ENCODE data around the gene SAXO1. TPM values are rescaled to one million over a fixed set of nuclear protein-coding genes. Genes with fewer than 3 reads are reported as not detected.

The SAXO1 gene
- total and polyA plus RNA-seq, 12 donors = under 0.01 to 0.94 (median 0.23) TPM; not detected in 4

DNA sequence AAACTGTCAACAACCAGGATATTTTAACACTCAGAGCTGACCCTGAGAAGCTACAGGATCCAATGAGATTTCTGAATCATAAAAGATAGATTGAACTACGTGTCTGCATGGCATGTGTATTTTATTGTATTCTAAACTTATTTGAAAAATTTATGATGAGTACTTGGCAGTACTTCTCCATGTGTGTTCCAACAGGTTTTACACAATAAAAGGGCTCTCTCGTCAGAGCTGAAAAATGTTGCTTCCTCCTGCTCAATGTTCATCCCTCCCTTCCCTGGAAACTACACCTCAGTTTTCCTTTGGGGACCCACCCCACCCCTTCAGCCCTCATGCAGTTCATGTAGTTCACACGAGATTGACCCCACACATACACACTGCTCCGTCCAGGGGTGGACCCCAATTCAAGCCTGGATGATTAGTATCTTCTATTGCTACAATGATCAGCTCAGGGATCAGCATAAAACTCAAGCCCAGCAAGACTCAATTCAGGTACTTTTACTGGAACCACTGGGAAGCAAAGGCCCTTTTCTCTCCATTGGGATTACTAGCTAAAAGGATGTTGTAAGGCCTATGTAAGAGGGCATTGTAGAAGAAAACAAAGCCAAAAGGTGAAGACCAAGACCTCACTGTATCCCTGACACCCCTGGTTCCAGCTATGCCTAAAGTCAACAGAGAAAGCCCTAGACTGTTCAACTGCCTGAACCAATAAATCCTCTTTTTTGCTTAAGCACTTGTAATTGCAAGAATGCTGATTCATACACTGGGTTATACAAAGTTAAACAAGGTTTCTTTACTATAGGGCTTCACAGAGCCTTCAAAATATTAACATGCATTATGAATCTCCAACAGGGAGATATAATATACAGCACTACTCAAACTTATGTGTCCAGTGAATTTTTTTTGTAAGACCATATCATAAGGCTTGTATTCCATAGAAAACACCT, 112.6 kb downstream of the SAXO1 start:
- intact Hi-C loops (cut with DNase I) = no loop called here
- DNase-seq = no peak
- Histone ChIP-seq H3K4me1 (replicated peaks in 1 of 2) (no peaks in the 10 kb centered on the region), H3K27me3 (no peaks in the 10 kb centered on the region), H3K27ac (no peak overlapping the region), H3K9me3 (replicated peaks in 1 of 3) (no peaks in the 10 kb centered on the region), H3K36me3 (replicated peaks in 1 of 2) (no peaks in the 10 kb centered on the region), H3K4me3 (no peak overlapping the region)
- TF ChIP-seq, protein P1, sequence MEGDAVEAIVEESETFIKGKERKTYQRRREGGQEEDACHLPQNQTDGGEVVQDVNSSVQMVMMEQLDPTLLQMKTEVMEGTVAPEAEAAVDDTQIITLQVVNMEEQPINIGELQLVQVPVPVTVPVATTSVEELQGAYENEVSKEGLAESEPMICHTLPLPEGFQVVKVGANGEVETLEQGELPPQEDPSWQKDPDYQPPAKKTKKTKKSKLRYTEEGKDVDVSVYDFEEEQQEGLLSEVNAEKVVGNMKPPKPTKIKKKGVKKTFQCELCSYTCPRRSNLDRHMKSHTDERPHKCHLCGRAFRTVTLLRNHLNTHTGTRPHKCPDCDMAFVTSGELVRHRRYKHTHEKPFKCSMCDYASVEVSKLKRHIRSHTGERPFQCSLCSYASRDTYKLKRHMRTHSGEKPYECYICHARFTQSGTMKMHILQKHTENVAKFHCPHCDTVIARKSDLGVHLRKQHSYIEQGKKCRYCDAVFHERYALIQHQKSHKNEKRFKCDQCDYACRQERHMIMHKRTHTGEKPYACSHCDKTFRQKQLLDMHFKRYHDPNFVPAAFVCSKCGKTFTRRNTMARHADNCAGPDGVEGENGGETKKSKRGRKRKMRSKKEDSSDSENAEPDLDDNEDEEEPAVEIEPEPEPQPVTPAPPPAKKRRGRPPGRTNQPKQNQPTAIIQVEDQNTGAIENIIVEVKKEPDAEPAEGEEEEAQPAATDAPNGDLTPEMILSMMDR (IDR thresholded peaks at IDR 0.05) = no peak
- TF ChIP-seq POLR2A (IDR thresholded peaks at IDR 0.05) = no peak
- 51 to 65% (median 60%) methylated on average over 4 of the region's 4 CpGs for whole genome bisulfite sequencing, 4 donors

GRCh38 chr9:18911714-18912342, 121.2 kb downstream of the SAXO1 start:
- Histone ChIP-seq H3K27ac (no peak overlapping the region), H3K4me1 (replicated peaks in 1 of 2) (no peaks in the 10 kb centered on the region), H3K36me3 (replicated peaks in 1 of 2) (no peaks in the 10 kb centered on the region), H3K4me3 (no peak overlapping the region), H3K27me3 (no peaks in the 10 kb centered on the region), H3K9me3 (replicated peaks in 1 of 3) (no peaks in the 10 kb centered on the region)
- WGBS, 4 donors = 92 to 96% (median 95%) methylated on average over 7 to 9 of the region's 9 CpGs
- no peak for DNase-seq
- TF ChIP-seq, protein P1 (IDR thresholded peaks at IDR 0.05) = no peak
- no peak for TF ChIP-seq POLR2A (IDR thresholded peaks at IDR 0.05)
- intact Hi-C loops (cut with DNase I) = no loop called here

- no peak for TF ChIP-seq POLR2A (IDR thresholded peaks at IDR 0.05)
- TF ChIP-seq, protein P1 (IDR thresholded peaks at IDR 0.05) = no peak
- Histone ChIP-seq H3K4me1 (replicated peaks in 1 of 2) (no peaks in the 10 kb centered on the region), H3K9me3 (replicated peaks in 1 of 3) (no peaks in the 10 kb centered on the region), H3K4me3 (no peak overlapping the region), H3K27me3 (no peaks in the 10 kb centered on the region), H3K36me3 (replicated peaks in 1 of 2) (no peaks in the 10 kb centered on the region), H3K27ac (no peak overlapping the region)
- intact Hi-C loops (cut with DNase I) = no loop called here
- DNase-seq = no peak
- 63 to 82% (median 69%) methylated on average over 6 of the region's 6 CpGs for WGBS, 4 donors
These were observed 122.1 kb downstream of the SAXO1 start for GRCh38 chr9:18910916-18911315.

DNA sequence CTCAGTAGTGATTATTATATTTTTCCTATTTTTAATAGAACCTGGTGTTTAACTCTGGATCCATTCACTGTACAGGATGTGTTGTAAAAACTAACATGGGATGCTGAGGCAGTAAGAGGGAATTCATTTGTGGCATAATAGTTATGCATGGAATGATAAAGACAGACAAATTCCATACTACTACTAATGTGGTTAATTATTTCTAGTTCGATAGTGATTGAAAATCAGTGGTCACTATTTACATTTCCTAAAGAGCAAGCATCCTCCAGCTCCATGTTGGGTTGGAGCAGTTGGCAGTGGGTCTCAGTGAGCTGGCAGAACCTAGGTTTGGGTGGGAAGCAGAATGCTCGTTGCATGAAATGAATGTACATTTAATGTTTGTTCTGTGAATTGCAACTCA, 122.6 kb downstream of the SAXO1 start:
- TF ChIP-seq POLR2A (IDR thresholded peaks at IDR 0.05) = no peak
- TF ChIP-seq, protein P1 (IDR thresholded peaks at IDR 0.05) = no peak
- DNase-seq = no peak
- Histone ChIP-seq H3K27me3 (no peaks in the 10 kb centered on the region), H3K9me3 (replicated peaks in 1 of 3) (no peaks in the 10 kb centered on the region), H3K4me1 (replicated peaks in 1 of 2) (no peaks in the 10 kb centered on the region), H3K36me3 (replicated peaks in 1 of 2) (no peaks in the 10 kb centered on the region), H3K27ac (no peak overlapping the region), H3K4me3 (no peak overlapping the region)
- WGBS, 4 donors = 76 to 80% (median 79%) methylated on average over 2 of the region's 2 CpGs
- intact Hi-C loops (cut with DNase I) = no loop called here

All from adrenal gland (tissue), 12 donors.